Ishikawa (cell line): ENCODE data around the gene HCCS.

Source experiments
- CEBPB ChIP-seq: IDR thresholded peaks from 2 replicates; pipeline ENCODE4 v1.6.1; 2012
- CREB1 ChIP-seq: IDR thresholded peaks from 2 replicates; pipeline ENCODE4 v1.6.1; 2012; ENCODE audit warnings: low read depth
- EGR1 ChIP-seq: IDR thresholded peaks from 2 replicates; pipeline ENCODE4 v1.6.1; 2012
- EP300 ChIP-seq: IDR thresholded peaks from 2 replicates; pipeline ENCODE4 v1.6.1; 2012; ENCODE audit warnings: borderline replicate concordance
- FOXM1 ChIP-seq: IDR thresholded peaks from 2 replicates; pipeline ENCODE4 v1.6.1; 2012; ENCODE audit warnings: low read depth, borderline replicate concordance
- MAX ChIP-seq: IDR thresholded peaks from 2 replicates; pipeline ENCODE4 v1.6.1; 2012
- NFIC ChIP-seq: IDR thresholded peaks from 2 replicates; pipeline ENCODE4 v1.6.1; 2012
- RAD21 ChIP-seq: IDR thresholded peaks from 2 replicates; pipeline ENCODE4 v1.6.1; 2012; ENCODE audit warnings: low read depth
- REST ChIP-seq: IDR thresholded peaks from 2 replicates; pipeline ENCODE4 v1.6.1; 2012; ENCODE audit warnings: low read depth, mild to moderate bottlenecking
- TAF1 ChIP-seq: IDR thresholded peaks from 2 replicates; pipeline ENCODE4 v1.6.1; 2012; ENCODE audit warnings: low read depth, mild to moderate bottlenecking
- TCF12 ChIP-seq: IDR thresholded peaks from 2 replicates; pipeline ENCODE4 v1.6.1; 2012; ENCODE audit warnings: low read depth
- TEAD4 ChIP-seq: IDR thresholded peaks from 2 replicates; pipeline ENCODE4 v1.6.1; 2012
- USF1 ChIP-seq: IDR thresholded peaks from 2 replicates; pipeline ENCODE4 v1.6.1; 2012
- YY1 ChIP-seq: IDR thresholded peaks from 2 replicates; pipeline ENCODE4 v1.6.1; 2012; ENCODE audit warnings: low read depth
- ZBTB7A ChIP-seq: IDR thresholded peaks from 2 replicates; pipeline ENCODE4 v1.6.1; 2012; ENCODE audit warnings: low read depth

HCCS gene

GRCh38 chrX:11111037-11111851 lies at the start of gene HCCS:
Gene HCCS, plus strand, starts transcription at chrX:11111332. Its CDS starts 729 bp downstream, at chrX:11112061.
- TF ChIP-seq EP300: no peak
- TF ChIP-seq TCF12: no peak
- no peak for TF ChIP-seq RAD21
- TF ChIP-seq TAF1: peak; percentile 57; the same call in 1 of the 2 replicates
- TF ChIP-seq USF1: no peak
- TF ChIP-seq MAX: peak; percentile 36; the same call in 1 of the 2 replicates
- no peak; the same call in 1 of the 2 replicates for TF ChIP-seq EGR1
- no peak for TF ChIP-seq CEBPB
- TF ChIP-seq REST: no peak
- TF ChIP-seq ZBTB7A: no peak
- TF ChIP-seq CREB1: no peak
- TF ChIP-seq FOXM1: peak; percentile 86
- no peak for TF ChIP-seq TEAD4
- no peak for TF ChIP-seq NFIC
- no peak for TF ChIP-seq YY1

- TF ChIP-seq USF1: no peak
Measured at GRCh38 chrX:11064276-11064675, 46.9 kb upstream of the HCCS start.

GRCh38 chrX:11064851-11065600 lies 46.1 kb upstream of the HCCS start:
- TF ChIP-seq YY1: no peak
- TF ChIP-seq CREB1: no peak
- 0 out of 2 replicates have a peak, but pooled peaks have one; percentile 3 for TF ChIP-seq RAD21
- peak; percentile 82 for TF ChIP-seq TCF12
- TF ChIP-seq MAX: no peak; the same call in 1 of the 2 replicates
- TF ChIP-seq CEBPB: peak; percentile 36; the same call in 1 of the 2 replicates
- TF ChIP-seq FOXM1: peak; percentile 76
- TF ChIP-seq TAF1: no peak
- no peak for TF ChIP-seq EGR1
- no peak for TF ChIP-seq REST
- peak; percentile 89 for TF ChIP-seq EP300
- peak; percentile 94 for TF ChIP-seq TEAD4
- no peak for TF ChIP-seq ZBTB7A
- peak; percentile 86 for TF ChIP-seq NFIC
- TF ChIP-seq USF1: no peak

GRCh38 chrX:11066812-11067211 lies 44.3 kb upstream of the HCCS start:
- TF ChIP-seq TAF1: no peak
- no peak for TF ChIP-seq FOXM1
- TF ChIP-seq CREB1: no peak
- no peak for TF ChIP-seq EGR1
- TF ChIP-seq NFIC: no peak
- TF ChIP-seq TEAD4: no peak
- TF ChIP-seq USF1: no peak
- no peak for TF ChIP-seq EP300
- TF ChIP-seq RAD21: no peak
- no peak for TF ChIP-seq REST
